ENCODE data around the gene XRCC1. TPM values are rescaled to one million over a fixed set of nuclear protein-coding genes. Genes with fewer than 3 reads are reported as not detected.

The XRCC1 gene
- total RNA-seq, 1 experiment from 2014 or later: 45.1 TPM

- CTCF ChIA-PET: no interaction called here
- Histone ChIP-seq H3K4me2 (peak overlapping the region; percentile 97), H4K20me1 (ENCODE audit: insufficient read depth) (no peaks in the 10 kb centered on the region), H2AFZ (peak overlapping the region; percentile 89), H3K9me2 (ENCODE audit: insufficient read depth) (no peaks in the 10 kb centered on the region), H3K9me3 (ENCODE audit: insufficient read depth, low read depth) (no peaks in the 10 kb centered on the region), H3K4me1 (replicated peaks; ENCODE audit: insufficient read depth) (peaks cover 9% of the 10 kb centered on the region), H3K27me3 (ENCODE audit: insufficient read depth, low read depth) (no peaks in the 10 kb centered on the region), H3F3A (ENCODE audit: insufficient read depth, low read depth) (peaks cover 28% of the 10 kb centered on the region; the same call in 1 of the 2 replicates), H3K36me3 (ENCODE audit: low read depth) (no peaks in the 10 kb centered on the region), H3K79me2 (ENCODE audit: low read depth) (peaks cover 27% of the 10 kb centered on the region), H3K4me3 (peak overlapping the region; percentile 65), H3K27ac (peak overlapping the region; percentile 54)
- no peak for TF ChIP-seq EZH2 (IDR thresholded peaks at IDR 0.05; ENCODE audit: low read depth)
- no peak for TF ChIP-seq CTCF (conservative IDR thresholded peaks at IDR 0.05)
- TSS peak; percentile 89 for BruUV-seq (replicated peaks)
- DNase-seq: no peak
- intact Hi-C loops (cut with micrococcal nuclease; ENCODE audit: unreplicated experiment): no loop called here
- POLR2A ChIA-PET (ENCODE audit: unreplicated experiment): interaction anchor here (0.6 to 0.7 kb wide), 3 partner anchors 16 to 804 kb away, joined by 6 to 9 read pairs (median 7); no protein-coding TSS in a partner anchor
These were observed 45.0 kb upstream of the XRCC1 start for GRCh38 chr19:43620061-43621001.

- H3K27me3 ChIP-seq (ENCODE audit: insufficient read depth, low read depth): no peaks in the 10 kb centered on the region
- intact Hi-C loops (cut with micrococcal nuclease; ENCODE audit: unreplicated experiment): loop anchor here (2.0 kb wide), 1 partner anchor 23 kb away; the partner anchor contains the start of genes IRGQ and ZNF576
- H3K9me2 ChIP-seq (ENCODE audit: insufficient read depth): no peaks in the 10 kb centered on the region
- TF ChIP-seq EZH2 (IDR thresholded peaks at IDR 0.05; ENCODE audit: low read depth) (no peak), CTCF (conservative IDR thresholded peaks at IDR 0.05) (no peak)
- H4K20me1 ChIP-seq (ENCODE audit: insufficient read depth): no peaks in the 10 kb centered on the region
- ChIA-PET POLR2A (ENCODE audit: unreplicated experiment) (no interaction called here), CTCF (no interaction called here)
- peaks cover 25% of the 10 kb centered on the region; the same call in 1 of the 2 replicates for H3F3A ChIP-seq (ENCODE audit: insufficient read depth, low read depth)
- peak within 1 kb of the TSS; percentile 89 for H2AFZ ChIP-seq
- no peaks in the 10 kb centered on the region for H3K36me3 ChIP-seq (ENCODE audit: low read depth)
- BruUV-seq (replicated peaks): no TSS peak
- DNase-seq: peak; percentile 64 to 84
- H3K27ac ChIP-seq: peak within 1 kb of the TSS; percentile 54
- peaks cover 31% of the 10 kb centered on the region for H3K79me2 ChIP-seq (ENCODE audit: low read depth)
- peak within 1 kb of the TSS; percentile 65 for H3K4me3 ChIP-seq
- H3K9me3 ChIP-seq (ENCODE audit: insufficient read depth, low read depth): no peaks in the 10 kb centered on the region
- peak within 1 kb of the TSS; percentile 97 for H3K4me2 ChIP-seq
- H3K4me1 ChIP-seq (replicated peaks; ENCODE audit: insufficient read depth): peaks cover 9% of the 10 kb centered on the region
These were observed 44.1 kb upstream of the XRCC1 start, which contains the start of gene ZNF428 for GRCh38 chr19:43619262-43620060. Gene ZNF428 (minus strand): TSS chr19:43619629. CDS start chr19:43614304, 5,325 bp downstream.

- POLR2A ChIA-PET (ENCODE audit: unreplicated experiment): no interaction called here
- H3K4me1 ChIP-seq (replicated peaks; ENCODE audit: insufficient read depth): peaks cover 9% of the 10 kb centered on the region
- H3K4me3 ChIP-seq: peak overlapping the region; percentile 65
- no peaks in the 10 kb centered on the region for H4K20me1 ChIP-seq (ENCODE audit: insufficient read depth)
- intact Hi-C loops (cut with micrococcal nuclease; ENCODE audit: unreplicated experiment): loop anchor here (2.0 kb wide), 1 partner anchor 22 kb away; the partner anchor contains the start of genes IRGQ and ZNF576
- H3K9me3 ChIP-seq (ENCODE audit: insufficient read depth, low read depth): no peaks in the 10 kb centered on the region
- H3K27me3 ChIP-seq (ENCODE audit: insufficient read depth, low read depth): no peaks in the 10 kb centered on the region
- DNase-seq: no peak
- peak overlapping the region; percentile 54 for H3K27ac ChIP-seq
- H2AFZ ChIP-seq: peak overlapping the region; percentile 89
- H3K9me2 ChIP-seq (ENCODE audit: insufficient read depth): no peaks in the 10 kb centered on the region
- H3K79me2 ChIP-seq (ENCODE audit: low read depth): peaks cover 31% of the 10 kb centered on the region
- BruUV-seq (replicated peaks): TSS peak; percentile 85
- no peaks in the 10 kb centered on the region for H3K36me3 ChIP-seq (ENCODE audit: low read depth)
- H3K4me2 ChIP-seq: peak overlapping the region; percentile 97
- peaks cover 21% of the 10 kb centered on the region; the same call in 1 of the 2 replicates for H3F3A ChIP-seq (ENCODE audit: insufficient read depth, low read depth)
- no peak for TF ChIP-seq EZH2 (IDR thresholded peaks at IDR 0.05; ENCODE audit: low read depth)
- no peak for TF ChIP-seq CTCF (conservative IDR thresholded peaks at IDR 0.05)
- CTCF ChIA-PET: interaction anchor here (0.7 kb wide), 1 partner anchor 187 kb away, joined by 19 read pairs; no protein-coding TSS in a partner anchor
These were observed 43.6 kb upstream of the XRCC1 start for GRCh38 chr19:43618921-43619261.
